ENCODE results near the gene IGSF21.

DNA sequence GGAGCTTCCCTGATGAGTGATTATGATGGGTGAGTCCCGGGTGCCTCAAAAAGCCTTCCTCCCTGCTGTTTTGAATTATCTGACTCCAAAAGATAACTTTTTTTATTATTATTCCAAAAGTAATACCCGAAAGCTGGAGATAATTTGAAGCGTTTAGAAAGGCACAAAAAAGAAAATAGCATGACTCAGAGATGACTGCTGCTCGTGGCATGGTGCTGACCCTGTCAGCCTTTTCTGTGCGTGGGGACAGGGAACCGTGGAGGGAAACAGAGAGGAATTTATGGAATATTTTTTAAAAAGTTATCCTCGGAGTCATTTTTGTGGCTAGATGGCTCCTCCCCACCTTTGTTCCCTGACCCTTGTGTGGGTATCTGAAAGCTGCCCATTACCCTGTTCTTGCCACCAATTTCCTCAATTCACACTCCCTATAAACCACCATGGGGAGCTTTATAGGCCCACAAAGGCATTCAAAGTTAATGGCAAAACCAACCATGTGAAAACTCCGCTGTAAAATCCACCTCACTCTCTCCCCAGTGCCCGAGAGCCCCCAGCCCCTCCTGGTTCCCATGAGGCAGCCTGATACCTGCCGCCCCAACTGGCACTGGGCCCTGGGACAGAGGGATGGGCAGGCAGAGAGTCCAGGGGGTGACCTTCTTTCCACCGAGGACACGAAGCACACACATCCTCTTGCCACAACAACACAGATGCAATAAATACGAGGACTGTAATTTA lies 37.5 kb downstream of the IGSF21 start:
- TF ChIP-seq, protein P1, sequence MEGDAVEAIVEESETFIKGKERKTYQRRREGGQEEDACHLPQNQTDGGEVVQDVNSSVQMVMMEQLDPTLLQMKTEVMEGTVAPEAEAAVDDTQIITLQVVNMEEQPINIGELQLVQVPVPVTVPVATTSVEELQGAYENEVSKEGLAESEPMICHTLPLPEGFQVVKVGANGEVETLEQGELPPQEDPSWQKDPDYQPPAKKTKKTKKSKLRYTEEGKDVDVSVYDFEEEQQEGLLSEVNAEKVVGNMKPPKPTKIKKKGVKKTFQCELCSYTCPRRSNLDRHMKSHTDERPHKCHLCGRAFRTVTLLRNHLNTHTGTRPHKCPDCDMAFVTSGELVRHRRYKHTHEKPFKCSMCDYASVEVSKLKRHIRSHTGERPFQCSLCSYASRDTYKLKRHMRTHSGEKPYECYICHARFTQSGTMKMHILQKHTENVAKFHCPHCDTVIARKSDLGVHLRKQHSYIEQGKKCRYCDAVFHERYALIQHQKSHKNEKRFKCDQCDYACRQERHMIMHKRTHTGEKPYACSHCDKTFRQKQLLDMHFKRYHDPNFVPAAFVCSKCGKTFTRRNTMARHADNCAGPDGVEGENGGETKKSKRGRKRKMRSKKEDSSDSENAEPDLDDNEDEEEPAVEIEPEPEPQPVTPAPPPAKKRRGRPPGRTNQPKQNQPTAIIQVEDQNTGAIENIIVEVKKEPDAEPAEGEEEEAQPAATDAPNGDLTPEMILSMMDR (IDR thresholded peaks at IDR 0.05; ENCODE audit: low read depth, low read length), result no peak
- no peak for TF ChIP-seq EZH2phosphoT487 (IDR thresholded peaks at IDR 0.05; ENCODE audit: low read depth)

Data from OCI-LY3 (cell line).